HepG2 (cell line): ENCODE results near the gene LINGO3. TPM values are rescaled to one million over a fixed set of nuclear protein-coding genes. Genes with fewer than 3 reads are reported as not detected.
A peak's percentile ranks its signal among the peaks of the same experiment; 100 is the strongest.

Experiments used
- ATF7-NPFF ChIP-seq: sonication (generic); formaldehyde crosslinking; IDR thresholded peaks from 2 replicates; pipeline ENCODE4 v1.8.1; 2023; ENCODE audit warnings: mild to moderate bottlenecking, low read depth, missing genetic modification reagents, moderate library complexity
- HNRNPLL ChIP-seq: fragments of 200-400 bp; formaldehyde crosslinking; IDR thresholded peaks from 2 replicates; pipeline ENCODE4 v1.6.1; 2017; ENCODE audit warnings: mild to moderate bottlenecking, low read depth, low read length; ENCODE audit not compliant: poor library complexity, severe bottlenecking
- JUN ChIP-seq: sonication (generic); formaldehyde crosslinking; IDR thresholded peaks from 2 replicates; pipeline ENCODE4 v1.4.0; 2020; ENCODE audit warnings: mild to moderate bottlenecking, missing genetic modification reagents
- MED8 ChIP-seq: sonication (generic); formaldehyde crosslinking; IDR thresholded peaks from 2 replicates; pipeline ENCODE4 v1.8.1; 2023; ENCODE audit warnings: mild to moderate bottlenecking, missing genetic modification reagents; ENCODE audit not compliant: insufficient replicate concordance
- MEF2D ChIP-seq: sonication (generic); formaldehyde crosslinking; IDR thresholded peaks from 2 replicates; pipeline ENCODE4 v1.5.1; 2020; ENCODE audit warnings: mild to moderate bottlenecking, missing genetic modification reagents
- SMC3 ChIP-seq: IDR thresholded peaks from 2 replicates; pipeline ENCODE4 v1.6.1; 2011; ENCODE audit warnings: low read length, improper control_type of control experiment
- ZBTB33 ChIP-seq: sonication (generic); formaldehyde crosslinking; IDR thresholded peaks from 2 replicates; pipeline ENCODE4 v1.4.0; 2020; ENCODE audit warnings: missing genetic modification reagents
- ZBTB40 ChIP-seq, 2 experiments: fragments of 450-650 bp in 1 of 2; sonication (generic) in 1 of 2; formaldehyde crosslinking in 1 of 2; IDR thresholded peaks; 2 replicates each; pipeline versions ENCODE4 v1.6.1 to v1.8.0; 2016 to 2022; ENCODE audit warnings: antibody characterized with exemption in 1 of 2, mild to moderate bottlenecking in 1 of 2, missing genetic modification reagents in 1 of 2
- ZNF382 ChIP-seq: sonication (generic); formaldehyde crosslinking; IDR thresholded peaks from 2 replicates; pipeline ENCODE4 v1.5.0; 2020; ENCODE audit warnings: missing genetic modification reagents, mild to moderate bottlenecking, borderline replicate concordance
- ZNF383 ChIP-seq: sonication (generic); formaldehyde crosslinking; IDR thresholded peaks from 2 replicates; pipeline ENCODE4 v1.4.0; 2020; ENCODE audit warnings: missing genetic modification reagents, mild to moderate bottlenecking, borderline replicate concordance
- polyA plus RNA-seq, 8 experiments: library from polyadenylated mRNA; depleted of rRNA in 3 of 8; stranded (reverse) in 7 of 8; unstranded in 1 of 8; fragments of >200 nt; fragmentation: Illumina TruSeq in 4 of 8; extraction: Trizol in 4 of 8; gene quantifications; 2 replicates each; pipeline versions ENCODE4 v1.2.1 to v1.2.3, GENCODE V29; 2011 to 2016; ENCODE audit warnings: low read depth in 4 of 8, missing spikeins in 1 of 8, mixed read lengths in 1 of 8; ENCODE audit not compliant: insufficient read depth in 1 of 8
- total RNA-seq, 5 experiments: library from RNA; depleted of rRNA; stranded (reverse); fragments of >200 nt; fragmentation: Illumina TruSeq; extraction: Trizol; gene quantifications; 2 replicates each; pipeline ENCODE4 v1.2.3, GENCODE V29; 2016; ENCODE audit warnings: low read depth in 1 of 5

LINGO3 gene
- total and polyA plus RNA-seq, 2 of the 13 experiments (the other 11 are each of a cell fraction or from before 2014, with no cell fraction given) = not detected

DNA sequence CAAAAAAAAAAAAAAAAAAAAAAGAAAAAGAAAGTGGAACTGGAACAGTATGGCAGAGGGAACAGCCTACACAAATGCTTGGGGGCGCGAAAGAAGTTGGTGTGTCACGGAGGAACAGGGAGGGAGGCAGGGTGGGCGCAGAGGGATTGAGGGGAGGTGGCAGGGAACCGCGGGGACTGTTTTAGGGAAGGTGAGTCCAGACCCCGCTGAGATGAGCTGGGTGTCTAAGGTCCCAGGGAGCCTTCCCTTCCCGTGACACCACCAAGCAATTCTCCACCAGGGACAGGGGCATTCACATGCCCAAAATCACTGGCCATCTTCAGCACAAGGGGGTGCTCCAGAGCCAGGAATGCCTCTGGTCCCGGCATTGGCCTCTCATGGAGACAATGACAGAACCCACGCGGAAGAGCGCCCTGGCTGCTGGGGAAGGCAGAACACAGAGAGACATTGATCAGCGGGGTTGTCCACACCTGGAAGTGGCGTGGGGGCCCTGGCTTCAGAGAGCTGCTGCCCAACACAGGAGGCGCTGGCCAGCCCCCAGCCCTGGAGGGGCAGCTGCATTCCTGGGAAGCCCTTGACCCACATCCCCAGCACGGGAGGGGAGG lies 32.9 kb downstream of the LINGO3 start (continued):
- TF ChIP-seq ZBTB40 (IDR thresholded peaks at IDR 0.05) (no peak), ZBTB40 (CRISPR knock-in tag; IDR thresholded peaks at IDR 0.05) (0 out of 2 replicates have a peak, but pooled peaks have one; percentile 18), ZBTB33 (peak; percentile 99), MEF2D (CRISPR knock-in tag) (no peak), SMC3 (peak; percentile 74), HNRNPLL (peak; percentile 21), ZNF382 (CRISPR knock-in tag) (no peak), JUN (CRISPR knock-in tag) (no peak), ZNF383 (no peak), MED8 (no peak), ATF7-NPFF (CRISPR knock-in tag) (peak; percentile 42; the same call in 1 of the 2 replicates)
